HG02970 (cell line): ENCODE results near the gene RNF224.

Experiments used
- ATAC-seq: cut with Tn5 transposase; IDR thresholded peaks from one replicate; pipeline ENCODE4 v1.9.1; 2021; ENCODE audit warnings: mild to moderate bottlenecking, moderate library complexity, moderate number of reproducible peaks; ENCODE audit not compliant: unreplicated experiment, low FRiP score

RNF224 gene

GRCh38 chr9:137227054-137227852 lies at the start of gene RNF224:
Gene RNF224 (plus strand): TSS chr9:137227502. CDS start chr9:137228336, 834 bp downstream.
- ATAC-seq, result no peak

GRCh38 chr9:137178201-137178938 lies 48.9 kb upstream of the RNF224 start:
- no peak for ATAC-seq

GRCh38 chr9:137178939-137179630 lies 48.2 kb upstream of the RNF224 start:
- no peak for ATAC-seq

- no peak for ATAC-seq
These were observed 47.5 kb upstream of the RNF224 start for GRCh38 chr9:137179761-137180160.

GRCh38 chr9:137180491-137180890 lies 46.8 kb upstream of the RNF224 start:
- no peak for ATAC-seq

GRCh38 chr9:137181680-137182079 lies 45.6 kb upstream of the RNF224 start:
- ATAC-seq, result no peak

GRCh38 chr9:137182836-137183235 lies 44.5 kb upstream of the RNF224 start:
- no peak for ATAC-seq

- ATAC-seq, result no peak
These were observed 43.2 kb upstream of the RNF224 start for GRCh38 chr9:137183980-137184595.

- ATAC-seq, result no peak
These were observed 42.2 kb upstream of the RNF224 start for GRCh38 chr9:137184881-137185660.

GRCh38 chr9:137185921-137186320 lies 41.4 kb upstream of the RNF224 start:
- ATAC-seq, result no peak

GRCh38 chr9:137186385-137186784 lies 40.9 kb upstream of the RNF224 start:
- ATAC-seq, result no peak

- ATAC-seq, result no peak
These were observed 39.9 kb upstream of the RNF224 start for GRCh38 chr9:137187386-137187785.

GRCh38 chr9:137188086-137188489 lies 39.2 kb upstream of the RNF224 start:
- ATAC-seq, result no peak

- peak; percentile 87 for ATAC-seq
These were observed 38.6 kb upstream of the RNF224 start, which contains the start of the genes ANAPC2 and SSNA1 for GRCh38 chr9:137188490-137189296. Gene ANAPC2 (minus strand): TSS chr9:137188560. CDS start chr9:137188532, 28 bp downstream. Gene SSNA1 (plus strand): TSS chr9:137188676. CDS start chr9:137188727, 51 bp downstream.

GRCh38 chr9:137189297-137190295 lies 37.7 kb upstream of the RNF224 start:
- no peak for ATAC-seq

- no peak for ATAC-seq
These were observed 36.9 kb upstream of the RNF224 start for GRCh38 chr9:137190315-137190856.

GRCh38 chr9:137191245-137191644 lies 36.1 kb upstream of the RNF224 start:
- no peak for ATAC-seq
